ENCODE measurements around the gene SDK2.

SDK2 gene

GRCh38 chr17:73603971-73604370 is 40.3 kb downstream of the SDK2 start:
- no peak overlapping the region for H3K4me3 ChIP-seq (ENCODE audit: low read length)
- no peak for TF ChIP-seq CTCF (conservative IDR thresholded peaks at IDR 0.05; ENCODE audit: low read length)
- no peak for DNase-seq (ENCODE audit: low read depth)

- peak; percentile 56 for DNase-seq (ENCODE audit: low read depth)
- no peak overlapping the region for H3K4me3 ChIP-seq (ENCODE audit: low read length)
- TF ChIP-seq CTCF (conservative IDR thresholded peaks at IDR 0.05; ENCODE audit: low read length) = no peak; the same call in 1 of the 2 replicates
Observed at GRCh38 chr17:73600103-73600871, 44.0 kb downstream of the SDK2 start.

- TF ChIP-seq CTCF (conservative IDR thresholded peaks at IDR 0.05; ENCODE audit: low read length) = no peak
- DNase-seq (ENCODE audit: low read depth) = no peak
- no peak overlapping the region for H3K4me3 ChIP-seq (ENCODE audit: low read length)
Observed at GRCh38 chr17:73599599-73599998, 44.6 kb downstream of the SDK2 start.

- no peak for DNase-seq (ENCODE audit: low read depth)
- no peak overlapping the region for H3K4me3 ChIP-seq (ENCODE audit: low read length)
- no peak for TF ChIP-seq CTCF (conservative IDR thresholded peaks at IDR 0.05; ENCODE audit: low read length)
Observed at GRCh38 chr17:73598212-73598611, 46.0 kb downstream of the SDK2 start.

GRCh38 chr17:73595931-73596330 is 48.3 kb downstream of the SDK2 start:
- DNase-seq (ENCODE audit: low read depth) = no peak
- TF ChIP-seq CTCF (conservative IDR thresholded peaks at IDR 0.05; ENCODE audit: low read length) = no peak
- H3K4me3 ChIP-seq (ENCODE audit: low read length) = no peak overlapping the region

- peak; percentile 40 for TF ChIP-seq CTCF (conservative IDR thresholded peaks at IDR 0.05; ENCODE audit: low read length)
- peak; percentile 62 for DNase-seq (ENCODE audit: low read depth)
- H3K4me3 ChIP-seq (ENCODE audit: low read length) = no peak overlapping the region
Observed at GRCh38 chr17:73595479-73595878, 48.8 kb downstream of the SDK2 start.

GRCh38 chr17:73595068-73595467 is 49.2 kb downstream of the SDK2 start:
- H3K4me3 ChIP-seq (ENCODE audit: low read length) = no peak overlapping the region
- no peak for TF ChIP-seq CTCF (conservative IDR thresholded peaks at IDR 0.05; ENCODE audit: low read length)
- DNase-seq (ENCODE audit: low read depth) = no peak
